Spleen (tissue), 11 donors: ENCODE measurements around the gene PBX1. TPM values are rescaled to one million over a fixed set of nuclear protein-coding genes. Genes with fewer than 3 reads are reported as not detected.

Experiments used
- DNase-seq: peaks from one replicate; pipeline ENCODE4 v3.0.0-alpha.2; 2020
- H3K27ac ChIP-seq, 8 donors: fragments of 200-600 bp; sonication (generic) in 7 of 8; 1 replicate in 4 of 8; 2 replicates in 4 of 8; pipeline versions ENCODE4 v1.5.0 to v1.8.0; 2016 to 2021; ENCODE audit warnings: inconsistent platforms in 4 of 8, mild to moderate bottlenecking in 4 of 8, moderate library complexity in 1 of 8
- H3K27me3 ChIP-seq, 7 donors: fragments of 200-600 bp; sonication (generic) in 6 of 7; replicated peaks in 1 of 7; 1 replicate in 4 of 7; 2 replicates in 3 of 7; pipeline versions ENCODE4 v1.5.0 to v1.8.0; 2016 to 2021; ENCODE audit warnings: inconsistent platforms in 3 of 7, mild to moderate bottlenecking in 1 of 7
- H3K36me3 ChIP-seq, 6 donors: fragments of 200-600 bp; sonication (generic) in 5 of 6; 1 replicate in 4 of 6; 2 replicates in 2 of 6; pipeline versions ENCODE4 v1.5.0 to v1.8.0; 2016 to 2021; ENCODE audit warnings: inconsistent platforms in 2 of 6
- H3K4me1 ChIP-seq, 6 donors: fragments of 200-600 bp; sonication (generic) in 5 of 6; 1 replicate in 3 of 6; 2 replicates in 3 of 6; pipeline versions ENCODE4 v1.5.0 to v1.8.0; 2016 to 2021; ENCODE audit warnings: inconsistent platforms in 3 of 6
- H3K4me3 ChIP-seq, 8 donors: fragments of 200-600 bp; sonication (generic) in 7 of 8; 1 replicate in 4 of 8; 2 replicates in 4 of 8; pipeline versions ENCODE4 v1.5.0 to v1.8.0; 2016 to 2021; ENCODE audit warnings: inconsistent platforms in 4 of 8, mild to moderate bottlenecking in 4 of 8, moderate library complexity in 2 of 8
- H3K9me3 ChIP-seq, 8 donors: fragments of 200-600 bp; sonication (generic) in 7 of 8; 1 replicate in 4 of 8; 2 replicates in 4 of 8; pipeline versions ENCODE4 v1.5.0 to v1.8.0; 2016 to 2021; ENCODE audit warnings: inconsistent platforms in 4 of 8
- POLR2A ChIP-seq, 3 donors: fragments of 450-650 bp; IDR thresholded peaks; one replicate each; pipeline ENCODE4 v1.5.1; 2017; ENCODE audit warnings: antibody characterized with exemption in 3 of 3, mild to moderate bottlenecking in 1 of 3
- POLR2AphosphoS5 ChIP-seq, 3 donors: sonication (generic); formaldehyde crosslinking; IDR thresholded peaks; one replicate each; pipeline ENCODE4 v1.5.1; 2017; ENCODE audit warnings: antibody characterized with exemption in 3 of 3
- WGBS, 5 donors: extraction: QIAGEN DNeasy Blood & Tissue Kit in 3 of 5; methylation state at CpG; one replicate each; pipeline versions ENCODE4 v1.1.5 to v1.1.7; 2013 to 2018; 5-methylcytosine and 5-hydroxymethylcytosine counted together
- intact Hi-C: fragments of 100-400 bp; cut with DNase I; formaldehyde crosslinking; loops from one replicate; pipeline ENCODE4 v1.15.0; 2023; ENCODE audit warnings: low total_unique reads
- polyA plus RNA-seq, 3 donors: library from polyadenylated mRNA; stranded (reverse); fragments of 200-250 nt; gene quantifications; one replicate each; pipeline ENCODE4 v1.2.1, GENCODE V29; 2013
- total RNA-seq, 7 donors: library from RNA; depleted of rRNA in 3 of 7; stranded (reverse); fragments of >200 nt in 3 of 7; fragmentation: NEBNext Ultra II Directional in 4 of 7; extraction: Animal tissue kit (Norgen Biotek cat#: 25700) in 4 of 7; gene quantifications; one replicate each; pipeline versions ENCODE4 v1.1.0 to v1.2.1, GENCODE V29; 2016 to 2021
- TF ChIP-seq, protein P1 (sequence below), 11 experiments: fragments of 200-600 bp in 7 of 11; fragments of 450-650 bp in 4 of 11; sonication (generic) in 4 of 11; IDR thresholded peaks in 8 of 11; conservative IDR thresholded peaks in 3 of 11; 1 replicate in 7 of 11; 2 replicates in 4 of 11; pipeline versions ENCODE4 v1.4.0 to v1.8.0; 2016 to 2021; ENCODE audit warnings: antibody characterized with exemption in 11 of 11, inconsistent platforms in 4 of 11, mild to moderate bottlenecking in 1 of 11
- donor health status: healthy with polysubstance abuse.
- donor health status: DM: no; HTN: no; CAD: no; lungs with moderate emphysema.
- donor health status: DM: no; HTN: no; CAD: no.
- donor health status: Bipolar disorder and iron deficiency.
- donor health status: healthy.
- donor health status: DM: no; HTN: no; CAD: no.
- donor health status: DM: yes; HTN: yes; CAD: no.

PBX1 gene
- total and polyA plus RNA-seq, 10 donors, result 3.4 to 79.5 (median 31.8) TPM

DNA sequence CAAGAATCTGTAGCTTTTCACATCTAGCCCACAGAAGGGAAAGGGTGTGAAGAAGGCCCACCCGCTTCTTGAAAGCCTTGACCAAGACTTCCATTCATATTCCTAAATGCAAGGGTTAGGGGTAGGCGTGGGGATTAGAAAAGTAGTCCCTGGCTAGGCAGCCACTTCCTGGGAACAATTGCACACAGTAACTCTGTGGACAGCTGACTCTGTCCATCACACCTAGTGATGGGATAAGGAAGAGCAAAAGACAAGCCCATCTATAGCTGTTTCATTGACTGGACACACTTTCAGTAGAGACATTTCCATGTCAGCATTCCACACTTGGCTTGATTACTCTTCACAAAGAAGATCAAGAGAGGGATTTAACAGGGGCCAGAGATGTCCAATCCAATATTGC, 294.2 kb downstream of the PBX1 start:
- no peaks in the 10 kb centered on the region for H3K36me3 ChIP-seq
- intact Hi-C loops, result no loop called here
- WGBS, 5 donors, result 85 to 98% (median 94%) methylated on average over 2 of the region's 2 CpGs

DNA sequence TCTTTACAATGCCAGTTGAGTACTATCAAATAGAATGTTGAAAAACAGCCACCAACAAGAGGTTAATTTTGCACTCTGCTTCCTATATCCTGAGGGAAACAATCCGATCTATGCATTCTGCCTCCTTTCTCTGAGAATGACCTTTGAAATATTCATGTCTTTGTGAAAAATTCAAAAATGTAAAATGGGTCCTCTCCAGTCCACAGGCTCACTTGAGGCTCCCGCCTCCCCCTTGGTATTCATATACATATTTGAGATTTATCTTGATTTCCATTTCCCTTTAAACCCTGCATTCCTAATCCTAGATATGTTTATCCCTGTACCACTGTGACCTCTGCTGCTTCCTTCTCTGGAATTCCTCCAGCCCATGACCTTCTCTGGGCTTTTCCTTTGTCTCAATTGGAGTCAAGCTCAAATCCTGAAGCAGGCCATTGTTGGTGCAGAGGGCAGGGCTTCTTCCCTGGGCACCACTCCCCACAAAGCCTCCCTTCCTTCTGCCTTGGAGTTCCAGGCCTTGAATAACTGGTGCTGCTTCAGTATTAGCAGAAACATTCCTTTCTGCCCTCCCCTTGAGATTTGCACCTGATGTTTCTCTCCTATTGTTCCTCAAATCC, 296.8 kb downstream of the PBX1 start:
- Histone ChIP-seq H3K4me1 (peaks cover 0 to 5% (median 0%) of the 10 kb centered on the region in 6 donors), H3K4me3 (no peak overlapping the region), H3K9me3 (no peaks in the 10 kb centered on the region), H3K27me3 (no peaks in the 10 kb centered on the region), H3K36me3 (no peaks in the 10 kb centered on the region), H3K27ac (peak overlapping the region in 2 of 8 donors; percentile 42 to 44)
- 59 to 72% (median 61%) methylated on average over 2 of the region's 2 CpGs for WGBS, 5 donors
- TF ChIP-seq POLR2AphosphoS5 (IDR thresholded peaks at IDR 0.05) (no peak), POLR2A (IDR thresholded peaks at IDR 0.05) (no peak)
- TF ChIP-seq, protein P1, sequence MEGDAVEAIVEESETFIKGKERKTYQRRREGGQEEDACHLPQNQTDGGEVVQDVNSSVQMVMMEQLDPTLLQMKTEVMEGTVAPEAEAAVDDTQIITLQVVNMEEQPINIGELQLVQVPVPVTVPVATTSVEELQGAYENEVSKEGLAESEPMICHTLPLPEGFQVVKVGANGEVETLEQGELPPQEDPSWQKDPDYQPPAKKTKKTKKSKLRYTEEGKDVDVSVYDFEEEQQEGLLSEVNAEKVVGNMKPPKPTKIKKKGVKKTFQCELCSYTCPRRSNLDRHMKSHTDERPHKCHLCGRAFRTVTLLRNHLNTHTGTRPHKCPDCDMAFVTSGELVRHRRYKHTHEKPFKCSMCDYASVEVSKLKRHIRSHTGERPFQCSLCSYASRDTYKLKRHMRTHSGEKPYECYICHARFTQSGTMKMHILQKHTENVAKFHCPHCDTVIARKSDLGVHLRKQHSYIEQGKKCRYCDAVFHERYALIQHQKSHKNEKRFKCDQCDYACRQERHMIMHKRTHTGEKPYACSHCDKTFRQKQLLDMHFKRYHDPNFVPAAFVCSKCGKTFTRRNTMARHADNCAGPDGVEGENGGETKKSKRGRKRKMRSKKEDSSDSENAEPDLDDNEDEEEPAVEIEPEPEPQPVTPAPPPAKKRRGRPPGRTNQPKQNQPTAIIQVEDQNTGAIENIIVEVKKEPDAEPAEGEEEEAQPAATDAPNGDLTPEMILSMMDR (IDR thresholded peaks at IDR 0.05 in 8 of 11, conservative IDR thresholded peaks at IDR 0.05 in 3 of 11), result no peak
- no peak for DNase-seq
- intact Hi-C loops, result no loop called here

More for the DNA sequence above, 294.2 kb downstream of the PBX1 start:
- DNase-seq, result no peak
- Histone ChIP-seq H3K9me3 (no peaks in the 10 kb centered on the region), H3K4me1 (peaks cover 0 to 5% (median 0%) of the 10 kb centered on the region in 6 donors), H3K4me3 (no peak overlapping the region), H3K27ac (no peak overlapping the region), H3K27me3 (no peaks in the 10 kb centered on the region)
- TF ChIP-seq, protein P1 (IDR thresholded peaks at IDR 0.05 in 8 of 11, conservative IDR thresholded peaks at IDR 0.05 in 3 of 11), result no peak
- TF ChIP-seq POLR2A (IDR thresholded peaks at IDR 0.05) (no peak), POLR2AphosphoS5 (IDR thresholded peaks at IDR 0.05) (no peak)

DNA sequence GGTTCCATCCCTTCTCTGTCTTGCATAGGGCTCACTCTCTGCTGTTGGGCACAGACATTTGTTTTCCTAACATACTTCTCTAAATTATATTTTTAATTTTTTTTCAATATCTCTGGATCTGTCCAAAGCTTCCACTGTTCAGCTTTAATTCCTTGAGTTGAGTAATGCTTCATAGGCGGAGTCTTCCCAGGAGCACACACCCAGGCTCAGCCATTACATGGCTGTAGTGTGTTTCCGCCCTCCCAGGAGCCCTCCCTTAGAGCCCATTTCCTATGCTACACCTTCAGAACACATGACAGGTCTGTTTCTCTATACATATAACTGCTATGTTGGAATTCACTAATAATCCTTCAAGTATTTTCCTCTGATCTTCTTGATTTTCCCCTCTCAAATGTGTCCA, 297.4 kb downstream of the PBX1 start:
- H3K4me1 ChIP-seq, result peaks cover 0 to 5% (median 0%) of the 10 kb centered on the region in 6 donors
- H3K4me3 ChIP-seq, result no peak overlapping the region
- H3K36me3 ChIP-seq, result no peaks in the 10 kb centered on the region
- TF ChIP-seq POLR2AphosphoS5 (IDR thresholded peaks at IDR 0.05) (no peak), POLR2A (IDR thresholded peaks at IDR 0.05) (no peak)
- TF ChIP-seq, protein P1 (IDR thresholded peaks at IDR 0.05 in 8 of 11, conservative IDR thresholded peaks at IDR 0.05 in 3 of 11), result no peak
- intact Hi-C loops, result no loop called here
- no peaks in the 10 kb centered on the region for H3K9me3 ChIP-seq
- peak overlapping the region in 2 of 8 donors; percentile 42 to 44 for H3K27ac ChIP-seq
- 86 to 96% (median 89%) methylated on average over 2 of the region's 2 CpGs for WGBS, 5 donors
- H3K27me3 ChIP-seq, result no peaks in the 10 kb centered on the region
- no peak for DNase-seq

DNA sequence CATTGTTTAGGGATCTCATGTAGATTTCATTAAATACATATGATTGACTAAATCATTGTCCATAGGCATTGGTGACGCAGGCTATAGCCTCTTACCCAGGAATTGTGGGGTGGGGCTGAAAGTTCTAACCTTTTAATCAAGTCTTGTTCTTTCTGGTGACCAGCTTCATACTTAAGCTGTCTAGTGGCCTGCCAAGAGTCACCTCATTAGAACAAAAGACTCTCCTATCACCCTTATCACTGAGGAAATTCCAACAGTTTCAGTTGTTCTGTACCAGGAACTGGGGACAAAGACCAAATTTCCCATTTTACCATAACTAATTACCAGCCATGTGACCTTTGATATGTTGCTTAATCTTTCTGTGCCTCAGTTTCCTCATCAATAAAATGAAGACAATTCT, 298.5 kb downstream of the PBX1 start:
- no peak overlapping the region for H3K4me3 ChIP-seq
- 83 to 93% (median 89%) methylated on average over 1 of the region's 1 CpG for WGBS, 5 donors
- H3K36me3 ChIP-seq, result no peaks in the 10 kb centered on the region
- no peak for DNase-seq
- no peaks in the 10 kb centered on the region for H3K27me3 ChIP-seq
- TF ChIP-seq POLR2A (IDR thresholded peaks at IDR 0.05) (no peak), POLR2AphosphoS5 (IDR thresholded peaks at IDR 0.05) (no peak)
- TF ChIP-seq, protein P1 (IDR thresholded peaks at IDR 0.05 in 8 of 11, conservative IDR thresholded peaks at IDR 0.05 in 3 of 11), result no peak
- H3K9me3 ChIP-seq, result no peaks in the 10 kb centered on the region
- no peak overlapping the region for H3K27ac ChIP-seq
- intact Hi-C loops, result no loop called here
- peaks cover 0 to 5% (median 0%) of the 10 kb centered on the region in 6 donors for H3K4me1 ChIP-seq
